Stimulated activated naive CD4-positive, alpha-beta T cell (primary cell): Measurements from ENCODE around the gene ZNF138.
A peak's percentile ranks its signal among the peaks of the same experiment; 100 is the strongest.

Experiments
- DNase-seq, 6 experiments: peaks; one replicate each; lab custom pipeline; 2025; lab: John Stamatoyannopoulos, UW

Gene ZNF138

GRCh38 chr7:64875658-64876406, 81.6 kb downstream of the ZNF138 start:
- no peak for DNase-seq

- DNase-seq = peak; percentile 26 to 67 (median 58)
These were observed 82.8 kb downstream of the ZNF138 start for GRCh38 chr7:64876792-64877713.

GRCh38 chr7:64877714-64878610, 83.7 kb downstream of the ZNF138 start:
- DNase-seq = no peak

GRCh38 chr7:64878684-64879083, 84.5 kb downstream of the ZNF138 start:
- DNase-seq = no peak

- no peak for DNase-seq
These were observed 85.0 kb downstream of the ZNF138 start for GRCh38 chr7:64879086-64879730.

GRCh38 chr7:64879800-64880199, 85.6 kb downstream of the ZNF138 start:
- DNase-seq = no peak

- DNase-seq = no peak
These were observed 86.4 kb downstream of the ZNF138 start for GRCh38 chr7:64880322-64881297.

GRCh38 chr7:64881461-64882287, 87.4 kb downstream of the ZNF138 start:
- no peak for DNase-seq

- no peak for DNase-seq
These were observed 88.3 kb downstream of the ZNF138 start for GRCh38 chr7:64882341-64883112.
